OCI-LY7 (cell line): ENCODE measurements around the gene C5orf15. TPM values are rescaled to one million over a fixed set of nuclear protein-coding genes. Genes with fewer than 3 reads are reported as not detected.

Experiments
- BruUV-seq: library from RNA; stranded (reverse); fragments of 400-500 nt; replicated peaks from 2 replicates; lab custom pipeline; 2021; lab: Mats Ljungman, UMichigan
- CTCF ChIA-PET: fragments of 300-600 bp; sonication (Branson Sonifier 250); formaldehyde crosslinking; loops from one replicate; lab custom pipeline; 2022; ENCODE audit warnings: antibody characterized with exemption; ENCODE audit not compliant: unreplicated experiment; lab: Charles Lee
- POLR2A ChIA-PET: fragments of 300-600 bp; sonication (Branson Sonifier 250); formaldehyde crosslinking; loops from one replicate; lab custom pipeline; 2022; ENCODE audit warnings: antibody characterized with exemption; lab: Charles Lee
- DNase-seq: peaks from one replicate; pipeline ENCODE4 v3.0.0-alpha.2; 2015; ENCODE audit warnings: low spot score
- H2AFZ ChIP-seq: fragments of 200-600 bp; sonication (generic), shearing (Covaris generic); 2 replicates; pipeline ENCODE4 v1.6.1; 2014; ENCODE audit warnings: mild to moderate bottlenecking, antibody characterized with exemption, low read length, moderate library complexity
- H3K27ac ChIP-seq: fragments of 200-600 bp; sonication (generic); 2 replicates; pipeline ENCODE4 v1.5.1; 2014; ENCODE audit warnings: mixed run types, low read depth, mild to moderate bottlenecking, moderate library complexity, low read length, inconsistent platforms; ENCODE audit not compliant: poor library complexity, severe bottlenecking
- H3K36me3 ChIP-seq: fragments of 200-600 bp; sonication (generic); 2 replicates; pipeline ENCODE4 v1.6.1; 2014; ENCODE audit warnings: mild to moderate bottlenecking, antibody characterized with exemption, low read length, moderate library complexity, mixed read lengths; ENCODE audit not compliant: insufficient read depth
- H3K4me1 ChIP-seq: fragments of 200-600 bp; sonication (generic); 2 replicates; pipeline ENCODE4 v1.5.1; 2014; ENCODE audit warnings: mild to moderate bottlenecking, low read length; ENCODE audit not compliant: insufficient read depth, poor library complexity, severe bottlenecking
- H3K4me2 ChIP-seq: fragments of 200-600 bp; sonication (generic); 2 replicates; pipeline ENCODE4 v1.6.1; 2014; ENCODE audit warnings: mild to moderate bottlenecking, low read length
- H3K4me3 ChIP-seq: fragments of 200-600 bp; sonication (generic); 2 replicates; pipeline ENCODE4 v1.5.1; 2014; ENCODE audit warnings: mild to moderate bottlenecking, low read depth, low read length; ENCODE audit not compliant: poor library complexity, severe bottlenecking
- H3K79me2 ChIP-seq: fragments of 200-600 bp; sonication (generic); 2 replicates; pipeline ENCODE4 v1.6.1; 2016; ENCODE audit warnings: low read depth, mild to moderate bottlenecking, low read length, moderate library complexity, mixed read lengths; ENCODE audit not compliant: insufficient read depth
- H3K9me2 ChIP-seq: fragments of 200-600 bp; sonication (generic); 2 replicates; pipeline ENCODE4 v1.6.1; 2016; ENCODE audit warnings: mild to moderate bottlenecking, low read length, mixed read lengths; ENCODE audit not compliant: insufficient read depth
- H3K9me3 ChIP-seq: fragments of 200-600 bp; sonication (generic); 2 replicates; pipeline ENCODE4 v1.6.1; 2014; ENCODE audit warnings: mild to moderate bottlenecking, mixed run types, low read length, mixed read lengths
- H4K20me1 ChIP-seq: fragments of 200-600 bp; sonication (generic); 2 replicates; pipeline ENCODE4 v1.6.1; 2014; ENCODE audit warnings: mild to moderate bottlenecking, antibody characterized with exemption, low read length, moderate library complexity, mixed read lengths; ENCODE audit not compliant: insufficient read depth
- EZH2phosphoT487 ChIP-seq: fragments of 200-600 bp; sonication (generic); IDR thresholded peaks from 2 replicates; pipeline ENCODE4 v1.6.1; 2018; ENCODE audit warnings: low read depth, borderline replicate concordance, mild to moderate bottlenecking, mixed run types, antibody characterized with exemption, low read length, moderate library complexity, mixed read lengths
- intact Hi-C: fragments of 100-400 bp; cut with micrococcal nuclease; formaldehyde crosslinking; loops from one replicate; pipeline ENCODE4 v1.10.0; 2022; ENCODE audit not compliant: unreplicated experiment
- total RNA-seq, 2 experiments: library from RNA; depleted of rRNA in 1 of 2; stranded (reverse); fragments of >200 nt in 1 of 2; shearing (Covaris generic) in 1 of 2; gene quantifications; 2 replicates each; pipeline ENCODE4 v1.2.3, GENCODE V29; 2014 to 2022
- TF ChIP-seq, protein P1 (sequence below): fragments of 200-600 bp; sonication (generic); conservative IDR thresholded peaks from 2 replicates; pipeline ENCODE4 v1.5.1; 2014; ENCODE audit warnings: mild to moderate bottlenecking, antibody characterized with exemption, low read length, moderate library complexity, mixed read lengths

C5orf15 gene
- total RNA-seq, 2 experiments from 2014 or later: 32.2 to 46.4 TPM

DNA sequence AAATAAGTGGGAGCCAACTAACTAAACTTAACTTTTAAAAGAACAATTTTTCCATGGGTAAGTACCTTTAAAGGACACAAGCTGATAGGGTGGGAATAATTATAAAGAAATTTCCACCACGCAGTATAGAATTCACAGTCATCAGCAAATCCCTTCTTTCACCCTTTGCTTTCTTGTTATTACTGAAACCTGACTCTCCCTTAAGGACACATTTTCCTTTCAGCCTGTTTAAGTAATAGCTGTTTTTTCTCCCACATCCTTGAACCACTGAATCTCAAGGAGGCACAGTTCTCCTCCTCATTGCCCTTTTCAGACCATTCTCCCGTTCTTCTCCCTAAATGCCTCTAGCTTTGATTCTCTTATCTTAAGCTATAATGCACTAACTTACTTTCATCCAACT is 6.3 kb downstream of the C5orf15 start:
- intact Hi-C loops: no loop called here
- no TSS peak for BruUV-seq
- Histone ChIP-seq H2AFZ (no peak overlapping the region), H3K4me3 (no peak overlapping the region), H3K79me2 (peaks cover 43% of the 10 kb centered on the region; the same call in 1 of the 2 replicates), H3K36me3 (peaks cover 35% of the 10 kb centered on the region), H3K4me2 (no peak overlapping the region), H3K9me2 (no peaks in the 10 kb centered on the region), H3K27ac (no peak overlapping the region), H4K20me1 (0 out of 2 replicates have a peak, but pooled peaks cover 8% of the 10 kb centered on the region), H3K9me3 (0 out of 2 replicates have a peak, but pooled peaks cover 4% of the 10 kb centered on the region), H3K4me1 (peaks cover 18% of the 10 kb centered on the region)
- CTCF ChIA-PET: no interaction called here
- no peak for DNase-seq
- TF ChIP-seq EZH2phosphoT487: no peak
- TF ChIP-seq, protein P1, sequence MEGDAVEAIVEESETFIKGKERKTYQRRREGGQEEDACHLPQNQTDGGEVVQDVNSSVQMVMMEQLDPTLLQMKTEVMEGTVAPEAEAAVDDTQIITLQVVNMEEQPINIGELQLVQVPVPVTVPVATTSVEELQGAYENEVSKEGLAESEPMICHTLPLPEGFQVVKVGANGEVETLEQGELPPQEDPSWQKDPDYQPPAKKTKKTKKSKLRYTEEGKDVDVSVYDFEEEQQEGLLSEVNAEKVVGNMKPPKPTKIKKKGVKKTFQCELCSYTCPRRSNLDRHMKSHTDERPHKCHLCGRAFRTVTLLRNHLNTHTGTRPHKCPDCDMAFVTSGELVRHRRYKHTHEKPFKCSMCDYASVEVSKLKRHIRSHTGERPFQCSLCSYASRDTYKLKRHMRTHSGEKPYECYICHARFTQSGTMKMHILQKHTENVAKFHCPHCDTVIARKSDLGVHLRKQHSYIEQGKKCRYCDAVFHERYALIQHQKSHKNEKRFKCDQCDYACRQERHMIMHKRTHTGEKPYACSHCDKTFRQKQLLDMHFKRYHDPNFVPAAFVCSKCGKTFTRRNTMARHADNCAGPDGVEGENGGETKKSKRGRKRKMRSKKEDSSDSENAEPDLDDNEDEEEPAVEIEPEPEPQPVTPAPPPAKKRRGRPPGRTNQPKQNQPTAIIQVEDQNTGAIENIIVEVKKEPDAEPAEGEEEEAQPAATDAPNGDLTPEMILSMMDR: no peak
- POLR2A ChIA-PET: interaction anchor here (0.6 to 1.7 kb wide), 7 partner anchors 10 to 1013 kb away, joined by 3 to 9 read pairs (median 4); no protein-coding TSS in a partner anchor

DNA sequence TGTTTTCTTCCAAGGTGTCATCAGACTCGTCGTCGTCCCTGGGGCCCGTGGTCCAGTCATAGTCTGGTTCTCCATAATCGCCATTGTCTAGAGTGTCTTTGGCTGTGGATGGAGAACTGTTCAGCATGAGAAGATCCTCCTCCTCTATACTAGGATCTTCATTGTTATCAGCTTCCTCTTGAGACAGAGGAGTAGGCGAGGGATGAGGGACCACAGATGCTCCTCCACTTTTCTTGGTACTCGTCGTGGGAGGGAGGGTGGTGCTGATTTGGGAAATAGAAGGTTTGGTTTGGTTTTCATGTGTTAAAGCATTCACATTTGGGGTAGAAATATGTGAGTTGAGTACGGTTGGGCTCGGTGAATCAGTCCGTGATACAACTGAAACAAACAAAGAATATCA is 8.8 kb downstream of the C5orf15 start:
- no peak overlapping the region for H3K4me2 ChIP-seq
- H3K4me1 ChIP-seq: peaks cover 14% of the 10 kb centered on the region
- no peak overlapping the region for H2AFZ ChIP-seq
- H3K4me3 ChIP-seq: no peak overlapping the region
- H4K20me1 ChIP-seq: 0 out of 2 replicates have a peak, but pooled peaks cover 8% of the 10 kb centered on the region
- intact Hi-C loops: no loop called here
- H3K36me3 ChIP-seq: peaks cover 57% of the 10 kb centered on the region
- BruUV-seq: no TSS peak
- no peak overlapping the region for H3K27ac ChIP-seq
- ChIA-PET CTCF (no interaction called here), POLR2A (no interaction called here)
- no peak for TF ChIP-seq EZH2phosphoT487
- TF ChIP-seq, protein P1: no peak
- DNase-seq: no peak
- no peaks in the 10 kb centered on the region for H3K9me2 ChIP-seq
- H3K9me3 ChIP-seq: 0 out of 2 replicates have a peak, but pooled peaks cover 4% of the 10 kb centered on the region
- H3K79me2 ChIP-seq: peaks cover 25% of the 10 kb centered on the region; the same call in 1 of the 2 replicates

DNA sequence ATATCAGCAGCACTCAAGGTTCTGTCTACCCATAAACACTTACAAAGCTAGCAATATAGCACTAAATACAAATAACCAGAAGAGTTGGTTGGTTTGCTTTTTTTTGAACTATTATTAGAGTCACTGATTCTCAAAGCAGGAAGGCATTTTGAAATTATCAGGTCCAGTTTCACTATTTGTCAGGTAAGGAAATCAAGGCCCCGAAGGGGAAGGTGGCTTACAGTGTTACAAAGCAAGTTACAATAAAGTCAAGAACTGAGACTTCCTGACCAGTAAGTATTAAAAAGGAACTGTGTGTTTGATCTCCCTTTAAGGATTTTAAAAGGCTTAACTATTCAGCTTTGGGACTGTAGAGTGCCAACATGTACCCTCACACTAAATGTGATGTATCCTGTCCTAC is 10.8 kb downstream of the C5orf15 start:
- H2AFZ ChIP-seq: no peak overlapping the region
- peak overlapping the region; percentile 47 for H3K27ac ChIP-seq
- ChIA-PET CTCF (no interaction called here), POLR2A (interaction anchor here (0.6 to 1.3 kb wide), 5 partner anchors 9 to 1449 kb away, joined by 3 to 5 read pairs (median 4); no protein-coding TSS in a partner anchor)
- peak overlapping the region; percentile 43 for H3K4me2 ChIP-seq
- H3K9me2 ChIP-seq: no peaks in the 10 kb centered on the region
- DNase-seq: no peak
- TF ChIP-seq, protein P1: no peak
- TF ChIP-seq EZH2phosphoT487: no peak
- H3K4me1 ChIP-seq: peaks cover 14% of the 10 kb centered on the region
- intact Hi-C loops: no loop called here
- BruUV-seq: no TSS peak
- peaks cover 58% of the 10 kb centered on the region for H3K36me3 ChIP-seq
- no peak overlapping the region for H3K4me3 ChIP-seq
- H3K9me3 ChIP-seq: no peaks in the 10 kb centered on the region
- peaks cover 13% of the 10 kb centered on the region; the same call in 1 of the 2 replicates for H3K79me2 ChIP-seq
- H4K20me1 ChIP-seq: 0 out of 2 replicates have a peak, but pooled peaks cover 4% of the 10 kb centered on the region
